ENCODE results near the gene NEDD4.
A peak's percentile ranks its signal among the peaks of the same experiment; 100 is the strongest.

NEDD4 gene

DNA sequence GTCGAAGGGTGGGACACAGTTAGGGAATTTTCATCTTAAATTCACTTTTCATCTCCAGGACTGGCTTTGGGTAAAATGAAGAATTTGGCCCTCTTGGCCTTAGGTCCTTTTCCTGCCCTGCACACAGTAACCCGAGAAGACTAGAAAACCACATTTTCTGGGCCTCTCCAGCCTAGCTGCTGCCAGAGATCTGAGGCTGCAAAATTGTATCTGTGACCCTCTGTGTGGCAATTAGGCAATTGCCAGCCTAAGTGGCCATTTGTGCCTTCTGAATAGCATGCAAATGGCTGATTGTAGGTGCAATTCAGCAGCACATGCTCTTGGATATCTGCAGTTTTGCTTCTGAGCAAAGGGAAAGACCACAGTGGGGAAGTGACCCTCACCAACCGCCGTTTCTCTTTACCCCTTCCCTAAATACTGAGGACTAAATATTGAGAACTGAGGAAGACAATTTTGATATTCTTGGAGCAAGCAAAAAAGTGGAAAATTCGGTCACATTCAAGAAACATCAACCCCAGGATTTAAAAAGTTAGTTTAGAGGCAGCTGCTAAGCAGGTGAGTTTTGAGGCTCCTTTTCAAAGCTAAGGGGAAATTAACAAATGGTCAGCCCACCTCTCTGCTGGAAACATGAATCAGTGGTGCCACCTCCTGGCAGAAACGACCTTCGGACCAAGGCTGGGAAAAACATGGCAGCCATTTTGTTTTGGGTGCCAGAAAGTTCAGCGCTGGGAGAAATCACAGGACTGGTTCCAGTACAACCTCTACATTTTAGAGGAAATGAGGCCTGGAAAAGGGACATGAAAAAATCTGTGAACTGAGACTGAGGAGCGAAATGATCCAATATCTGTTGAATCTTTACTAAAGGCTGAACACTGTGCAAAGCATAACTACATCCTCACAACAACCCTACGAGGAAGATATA lies 193.9 kb downstream of the NEDD4 start:
- TF ChIP-seq GATA2 (IDR thresholded peaks at IDR 0.05; ENCODE audit: low read depth, low read length) (no peak), GATA3 (IDR thresholded peaks at IDR 0.05; ENCODE audit: low read depth, low read length) (no peak)

DNA sequence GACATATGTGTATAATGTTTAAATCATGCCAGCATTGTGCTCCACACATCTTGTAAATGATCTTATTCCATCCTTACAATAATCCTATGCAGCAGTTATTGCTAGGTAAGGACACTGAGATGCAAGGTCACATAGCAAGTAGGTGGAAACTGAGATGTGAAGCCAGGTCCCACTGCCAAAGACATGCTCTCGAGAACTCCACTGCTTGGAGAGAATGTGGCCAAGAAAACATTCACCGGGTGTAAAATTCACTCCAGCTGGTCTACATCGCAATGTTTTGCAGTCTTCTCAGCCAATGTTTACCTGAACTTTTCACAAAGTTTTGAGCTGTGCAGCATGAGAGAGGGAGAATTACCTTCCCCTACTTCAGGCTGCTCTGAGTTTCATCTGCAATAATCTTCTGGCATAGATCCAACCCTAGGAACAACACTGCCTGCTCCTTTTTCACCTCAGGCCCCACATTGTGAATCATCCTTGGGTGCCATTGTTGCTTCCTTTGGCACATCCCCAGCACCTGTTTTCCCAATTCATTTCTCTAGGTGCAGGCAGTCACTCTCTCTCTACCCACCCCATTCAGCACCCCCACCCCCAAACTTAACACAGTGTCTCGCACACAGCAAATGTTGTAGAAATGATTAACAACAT lies 197.0 kb downstream of the NEDD4 start:
- TF ChIP-seq GATA2 (IDR thresholded peaks at IDR 0.05; ENCODE audit: low read depth, low read length) = no peak
- TF ChIP-seq GATA3 (IDR thresholded peaks at IDR 0.05; ENCODE audit: low read depth, low read length) = no peak

DNA sequence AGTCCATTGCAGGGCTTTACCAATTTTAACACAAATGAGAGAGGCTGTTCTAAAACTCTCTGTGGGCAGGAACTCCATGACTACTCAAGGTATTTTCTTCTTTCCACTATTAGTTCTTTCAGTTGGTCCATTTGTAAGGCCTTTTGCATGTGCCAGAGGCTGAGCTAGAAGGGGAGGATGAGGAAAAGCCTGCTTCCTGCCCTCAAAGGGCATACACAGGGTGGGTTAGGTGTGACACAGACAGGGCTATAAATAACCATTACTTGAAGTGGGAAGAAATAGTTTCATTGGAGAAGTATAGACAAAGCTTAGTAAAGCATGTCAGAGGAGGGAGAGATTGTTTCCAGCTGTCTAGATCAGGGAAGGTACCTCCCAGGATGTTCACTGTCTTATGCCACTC lies 198.4 kb downstream of the NEDD4 start:
- TF ChIP-seq GATA2 (IDR thresholded peaks at IDR 0.05; ENCODE audit: low read depth, low read length) (no peak), GATA3 (IDR thresholded peaks at IDR 0.05; ENCODE audit: low read depth, low read length) (no peak)

DNA sequence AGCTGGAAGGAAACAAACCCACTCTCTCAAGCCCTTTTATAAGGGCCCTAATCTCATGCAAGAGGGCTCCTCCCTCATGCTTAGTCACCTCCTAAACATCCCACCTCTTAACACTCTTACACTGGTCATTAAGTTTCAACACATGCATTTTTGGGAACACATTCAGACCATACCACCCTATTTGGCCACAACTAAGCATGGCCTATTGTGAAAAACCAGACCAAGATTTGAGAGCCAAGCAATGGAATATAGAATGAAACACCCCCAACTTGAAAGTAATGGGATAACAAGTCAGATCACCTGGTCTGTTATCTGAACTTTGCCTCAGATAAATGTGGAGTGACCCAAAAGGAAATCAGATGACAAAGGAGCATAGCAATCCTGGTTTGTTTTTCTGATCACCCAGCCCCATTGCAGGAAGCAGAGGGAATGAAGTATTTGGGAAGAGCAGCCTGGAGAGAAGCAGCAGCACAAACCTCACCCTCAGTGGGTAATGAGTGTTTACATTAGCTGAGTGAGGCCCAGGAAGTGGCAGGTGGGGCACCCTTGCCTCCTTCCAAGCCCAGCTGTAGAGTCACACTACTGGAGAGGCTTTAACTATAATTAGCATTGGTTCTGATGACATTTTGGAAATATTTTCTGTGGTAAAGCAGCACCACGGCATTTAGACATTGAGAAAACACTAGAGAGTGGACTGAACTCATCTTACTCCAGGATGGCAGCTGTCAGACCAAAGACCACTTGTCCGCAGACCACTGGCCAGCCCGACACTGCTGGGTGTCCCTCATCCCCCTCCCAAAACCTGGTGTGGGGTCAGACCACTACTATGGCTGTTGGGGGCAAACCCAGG lies 201.6 kb downstream of the NEDD4 start:
- TF ChIP-seq GATA2 (IDR thresholded peaks at IDR 0.05; ENCODE audit: low read depth, low read length) (no peak), GATA3 (IDR thresholded peaks at IDR 0.05; ENCODE audit: low read depth, low read length) (no peak)

DNA sequence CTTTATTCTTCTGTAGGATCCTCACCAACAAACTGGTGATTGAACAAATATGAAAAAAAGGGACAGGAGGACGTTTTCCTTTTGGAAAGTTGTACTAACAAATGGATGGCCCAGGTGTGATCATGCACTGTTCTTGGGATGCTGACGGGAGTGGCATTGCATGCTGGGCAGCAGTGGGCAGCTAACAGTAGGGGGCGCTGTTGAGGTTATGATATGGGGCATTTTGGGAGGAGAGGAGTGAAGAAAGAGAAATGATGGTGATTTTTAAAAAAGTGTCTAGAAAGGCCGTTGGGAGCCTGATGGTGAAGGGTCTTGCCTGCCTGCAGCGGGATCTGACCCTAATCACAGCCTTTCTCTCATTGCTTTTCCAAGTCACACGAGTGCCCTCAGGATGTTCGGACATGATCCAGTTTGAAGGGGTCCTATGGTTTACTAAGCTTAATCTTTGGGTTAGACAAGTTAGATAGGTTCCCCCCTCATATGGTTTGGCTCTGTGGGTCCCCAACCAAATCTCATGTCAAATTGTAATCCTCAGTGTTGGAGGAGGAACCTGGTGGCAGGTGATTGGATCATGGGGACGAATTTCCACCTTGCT lies 204.2 kb downstream of the NEDD4 start:
- TF ChIP-seq GATA2 (IDR thresholded peaks at IDR 0.05; ENCODE audit: low read depth, low read length) (no peak), GATA3 (IDR thresholded peaks at IDR 0.05; ENCODE audit: low read depth, low read length) (no peak)

DNA sequence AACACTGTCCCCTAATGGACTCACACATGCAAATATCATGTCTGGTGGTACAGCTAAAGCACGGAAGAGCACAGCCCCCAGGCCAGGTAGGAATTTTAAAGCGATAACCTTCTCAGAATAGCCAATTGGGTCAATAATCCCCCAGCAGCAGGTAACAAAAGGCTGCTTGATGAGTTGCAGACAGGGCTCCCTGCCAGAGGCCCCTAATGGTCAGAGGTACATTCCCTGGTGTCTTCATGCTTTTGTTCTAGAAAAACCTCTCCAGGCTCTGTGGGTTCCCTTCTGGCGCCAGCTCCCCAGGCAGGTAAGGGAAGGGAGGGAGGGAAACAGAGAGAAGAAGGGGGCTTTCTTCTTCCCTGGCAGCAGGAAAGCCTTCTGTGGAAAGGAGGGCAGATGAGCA lies 207.1 kb downstream of the NEDD4 start:
- no peak for TF ChIP-seq GATA3 (IDR thresholded peaks at IDR 0.05; ENCODE audit: low read depth, low read length)
- TF ChIP-seq GATA2 (IDR thresholded peaks at IDR 0.05; ENCODE audit: low read depth, low read length) = no peak

DNA sequence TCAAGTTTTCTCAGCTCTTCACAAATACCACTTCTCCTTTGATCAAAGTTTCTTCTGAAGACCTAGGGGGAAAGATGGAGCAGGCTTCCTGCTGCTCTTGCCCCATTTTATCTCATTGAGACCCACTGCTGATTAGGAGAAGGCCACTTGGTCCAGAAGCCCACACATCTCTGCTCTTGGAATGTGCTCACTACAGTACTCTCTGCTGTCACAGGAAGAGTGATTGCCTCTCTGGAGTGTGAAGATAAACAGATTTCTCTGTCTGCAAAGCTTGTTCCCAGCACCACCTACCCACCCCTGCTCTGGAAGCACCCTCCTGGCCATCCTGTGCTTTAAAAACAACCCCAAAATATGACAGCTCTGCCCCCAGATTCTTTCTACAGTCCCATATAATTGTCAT lies 209.1 kb downstream of the NEDD4 start:
- TF ChIP-seq GATA3 (IDR thresholded peaks at IDR 0.05; ENCODE audit: low read depth, low read length) (no peak), GATA2 (IDR thresholded peaks at IDR 0.05; ENCODE audit: low read depth, low read length) (peak; percentile 20; the same call in 1 of the 2 replicates)

DNA sequence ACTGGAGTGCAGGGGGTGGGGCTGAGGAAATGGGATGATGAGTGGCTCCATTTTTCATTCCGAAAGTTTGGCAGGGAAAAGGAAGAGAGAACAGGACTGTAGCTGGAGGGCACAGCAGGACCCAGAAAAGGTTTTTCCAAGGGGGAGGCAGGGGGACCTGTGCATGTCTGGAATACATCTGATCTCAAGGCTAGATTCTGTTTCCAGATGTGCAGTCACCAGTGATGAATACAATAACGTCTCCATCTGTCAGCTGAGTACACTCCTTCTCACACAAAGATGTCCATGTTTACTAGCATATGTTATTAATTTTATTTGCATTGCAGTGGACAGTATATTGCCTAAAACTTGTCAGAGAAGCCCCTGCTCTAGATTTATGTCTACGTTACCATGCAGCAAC lies 210.5 kb downstream of the NEDD4 start:
- peak; percentile 85 for TF ChIP-seq GATA3 (IDR thresholded peaks at IDR 0.05; ENCODE audit: low read depth, low read length)
- peak; percentile 98 for TF ChIP-seq GATA2 (IDR thresholded peaks at IDR 0.05; ENCODE audit: low read depth, low read length)

DNA sequence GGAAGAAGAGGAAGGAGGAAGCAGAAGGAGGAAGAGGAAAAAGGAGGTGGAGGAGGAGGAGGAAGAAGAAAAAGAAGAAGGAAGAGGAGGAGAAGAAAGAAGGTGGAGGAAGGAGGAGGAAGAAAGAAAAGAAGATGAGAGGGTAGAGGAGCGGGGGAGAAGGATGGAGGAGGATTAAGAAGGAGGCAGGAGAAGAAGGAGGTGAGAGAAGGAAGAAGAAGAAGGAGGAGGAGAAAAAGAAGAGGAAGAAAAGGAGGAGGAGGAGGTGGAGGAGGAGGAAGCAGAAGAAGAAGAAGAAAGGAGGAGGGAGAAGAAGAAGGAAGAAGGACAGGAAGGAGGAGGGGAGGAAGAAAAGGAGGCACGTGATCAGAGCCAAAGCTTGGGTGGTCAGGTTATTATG lies 213.1 kb downstream of the NEDD4 start:
- TF ChIP-seq GATA2 (IDR thresholded peaks at IDR 0.05; ENCODE audit: low read depth, low read length) = no peak
- TF ChIP-seq GATA3 (IDR thresholded peaks at IDR 0.05; ENCODE audit: low read depth, low read length) = no peak

DNA sequence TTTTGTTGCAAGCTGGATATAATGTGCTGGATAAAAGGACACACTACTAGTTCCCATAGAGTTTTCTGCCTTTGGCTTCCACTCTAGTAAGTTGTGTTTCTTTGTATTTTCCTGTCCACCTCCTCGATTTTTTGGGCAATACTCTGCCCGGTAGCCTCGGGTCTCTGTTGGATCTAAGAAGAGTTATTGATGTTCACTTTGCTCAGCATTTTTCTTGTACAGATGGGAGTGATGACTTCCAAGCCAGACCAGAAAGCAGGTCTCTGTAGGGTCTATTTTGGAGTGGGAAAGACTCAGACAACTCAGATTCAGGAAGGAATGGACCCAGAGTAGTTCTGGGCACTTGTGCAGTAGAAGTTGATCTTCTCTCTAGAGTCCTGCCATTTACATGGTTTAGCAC lies 214.5 kb downstream of the NEDD4 start:
- TF ChIP-seq GATA2 (IDR thresholded peaks at IDR 0.05; ENCODE audit: low read depth, low read length) (no peak), GATA3 (IDR thresholded peaks at IDR 0.05; ENCODE audit: low read depth, low read length) (no peak)
